ENCODE data around the gene HSP90AB1.

The HSP90AB1 gene

DNA sequence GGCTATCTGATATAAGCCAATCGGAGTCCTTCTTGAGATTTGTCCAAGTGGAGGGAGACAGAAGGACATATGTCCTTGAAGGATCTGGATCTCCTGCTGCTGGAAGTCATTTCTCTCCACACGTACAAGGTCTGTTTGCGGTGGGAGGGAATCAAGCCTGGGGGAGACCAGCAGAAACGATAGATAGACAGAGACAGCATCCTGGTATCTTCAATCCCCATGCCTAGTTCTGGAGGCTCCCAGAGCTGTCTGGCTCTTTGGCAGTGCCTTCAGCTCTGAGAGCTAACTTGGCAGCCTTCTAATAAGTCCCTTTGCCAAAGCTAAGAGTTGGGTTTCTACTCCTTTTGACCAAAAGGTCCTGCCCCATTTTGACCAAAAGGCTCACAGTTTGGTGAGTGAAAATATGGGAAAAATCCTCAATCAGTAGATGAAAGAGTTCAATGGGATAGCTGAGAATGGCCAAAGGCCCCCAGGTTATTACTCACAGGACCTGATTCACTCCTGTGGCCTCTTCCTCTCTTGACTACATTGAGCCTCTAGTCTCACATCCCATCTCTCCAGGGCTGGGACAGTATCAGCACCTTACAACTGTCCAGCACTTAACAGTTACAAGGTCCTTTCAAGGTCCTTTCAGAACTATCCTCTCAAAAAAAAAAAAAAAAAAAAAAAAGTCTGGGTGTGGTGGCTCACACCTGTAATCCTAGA lies 45.9 kb downstream of the HSP90AB1 start:
- no peaks in the 10 kb centered on the region for H3K36me3 ChIP-seq (ENCODE audit: insufficient read depth, low read length)
- H3K4me1 ChIP-seq (ENCODE audit: insufficient read depth, low read length), result peaks cover 9% of the 10 kb centered on the region
- no peaks in the 10 kb centered on the region for H3K9me3 ChIP-seq (ENCODE audit: low read length)
- H2AFZ ChIP-seq (ENCODE audit: low read depth, low read length), result no peak overlapping the region
- H3K4me3 ChIP-seq (ENCODE audit: low read length), result no peak overlapping the region
- no peaks in the 10 kb centered on the region for H3K27me3 ChIP-seq (ENCODE audit: insufficient read depth, low read length)

DNA sequence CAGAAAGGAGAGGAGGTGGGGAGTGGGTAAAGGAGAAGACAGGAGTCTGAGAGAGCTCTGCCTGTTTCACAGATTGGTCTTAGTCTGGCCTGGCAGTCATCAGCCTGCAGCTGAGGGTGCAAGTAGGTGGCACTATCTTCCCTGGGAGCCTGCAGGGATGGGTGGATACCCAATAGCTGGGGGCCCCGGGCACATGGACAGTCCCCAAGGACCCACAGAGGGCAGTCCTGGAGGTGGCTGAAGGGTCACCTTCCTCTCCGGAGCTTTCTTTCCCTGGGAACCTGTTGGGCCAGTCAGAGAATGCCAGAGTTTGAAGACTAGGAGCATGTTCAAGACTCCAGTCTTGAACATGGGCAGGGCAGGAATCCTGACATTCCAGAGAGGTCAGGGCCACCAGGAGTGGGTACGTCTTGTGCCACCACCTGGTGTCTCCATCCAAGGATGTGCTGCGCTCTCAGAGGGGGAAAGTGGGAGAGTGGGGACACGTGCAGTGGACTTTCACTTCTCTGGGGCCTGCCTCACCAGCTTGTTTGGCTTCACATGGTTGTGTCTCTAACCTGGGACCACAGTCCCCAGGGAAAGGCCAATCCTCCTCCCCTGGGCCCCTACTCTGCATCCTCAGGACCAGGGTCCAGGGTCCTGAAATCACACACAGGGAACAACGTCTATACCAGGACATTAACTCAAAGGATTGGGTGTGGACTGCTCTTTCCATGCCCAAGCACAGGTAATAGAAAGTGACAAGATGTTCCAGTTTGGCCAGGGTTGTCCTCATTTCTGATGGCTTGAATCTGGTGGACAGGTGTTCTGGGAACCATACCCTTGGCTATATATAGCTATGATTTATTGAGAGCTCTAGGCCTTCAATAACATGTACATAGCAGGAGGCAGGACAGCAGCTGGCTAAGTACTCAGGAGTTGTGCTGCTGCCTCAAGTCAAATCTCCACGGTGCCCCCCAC lies 48.2 kb downstream of the HSP90AB1 start:
- peaks cover 12% of the 10 kb centered on the region for H3K4me1 ChIP-seq (ENCODE audit: insufficient read depth, low read length)
- no peaks in the 10 kb centered on the region for H3K27me3 ChIP-seq (ENCODE audit: insufficient read depth, low read length)
- no peak overlapping the region for H3K4me3 ChIP-seq (ENCODE audit: low read length)

DNA sequence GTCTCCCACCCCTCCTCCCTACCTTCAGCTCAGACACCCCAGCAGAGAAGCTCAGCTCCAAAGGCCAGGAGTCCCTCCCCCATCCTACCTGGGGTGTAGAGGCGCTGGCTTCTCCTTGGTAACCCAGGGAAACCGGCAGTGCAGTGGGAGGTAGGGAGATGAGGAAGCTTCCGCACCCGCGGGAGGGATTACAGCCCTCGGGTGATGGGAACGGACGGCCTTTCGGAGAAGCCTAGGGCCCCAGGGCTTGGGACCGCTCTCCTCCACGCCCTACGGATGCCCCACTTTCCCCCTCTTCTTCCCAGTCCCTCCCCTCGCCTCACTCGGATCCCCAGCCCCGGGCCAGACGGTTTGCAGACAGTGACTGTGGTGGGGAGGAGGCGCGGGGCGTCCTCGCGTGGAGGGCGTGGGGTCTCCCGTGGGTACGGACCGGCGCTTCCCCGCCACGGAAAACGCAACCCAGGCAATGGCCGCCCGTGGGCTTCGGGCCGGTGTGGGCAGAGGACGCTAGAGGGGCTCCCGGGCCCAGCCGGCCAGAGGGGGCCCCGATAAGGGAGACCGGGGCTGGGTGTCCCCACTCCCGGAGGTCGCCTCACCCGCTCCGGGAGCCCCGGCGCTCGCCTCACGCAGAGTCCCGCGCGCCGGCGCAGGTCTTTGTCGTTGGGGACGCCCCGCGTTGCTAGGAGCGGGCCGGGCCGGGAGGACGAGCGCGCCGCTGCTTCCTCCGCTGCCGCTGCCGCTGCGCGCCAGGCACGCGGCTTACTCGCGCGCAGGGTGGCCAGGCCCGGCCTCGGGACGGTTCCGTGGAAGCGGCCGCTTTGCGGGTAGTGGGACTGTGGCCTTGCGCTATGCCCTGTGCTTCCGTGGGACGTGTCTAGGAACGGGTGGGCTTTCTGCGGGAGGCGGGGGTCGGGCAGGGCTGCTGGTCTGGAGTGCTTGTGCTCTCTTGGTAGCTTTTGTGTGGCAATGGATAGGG lies 50.5 kb downstream of the HSP90AB1 start:
- peak overlapping the region; percentile 48 for H3K4me3 ChIP-seq (ENCODE audit: low read length)
- peaks cover 12% of the 10 kb centered on the region for H3K4me1 ChIP-seq (ENCODE audit: insufficient read depth, low read length)
- peak overlapping the region; percentile 84 for H2AFZ ChIP-seq (ENCODE audit: low read depth, low read length)
- no peaks in the 10 kb centered on the region for H3K9me3 ChIP-seq (ENCODE audit: low read length)
- no peaks in the 10 kb centered on the region for H3K27me3 ChIP-seq (ENCODE audit: insufficient read depth, low read length)
- H3K36me3 ChIP-seq (ENCODE audit: insufficient read depth, low read length), result peaks cover 24% of the 10 kb centered on the region

More for the DNA sequence above, 48.2 kb downstream of the HSP90AB1 start:
- no peaks in the 10 kb centered on the region for H3K9me3 ChIP-seq (ENCODE audit: low read length)
- H3K36me3 ChIP-seq (ENCODE audit: insufficient read depth, low read length), result peaks cover 7% of the 10 kb centered on the region
- H2AFZ ChIP-seq (ENCODE audit: low read depth, low read length), result no peak overlapping the region

DNA sequence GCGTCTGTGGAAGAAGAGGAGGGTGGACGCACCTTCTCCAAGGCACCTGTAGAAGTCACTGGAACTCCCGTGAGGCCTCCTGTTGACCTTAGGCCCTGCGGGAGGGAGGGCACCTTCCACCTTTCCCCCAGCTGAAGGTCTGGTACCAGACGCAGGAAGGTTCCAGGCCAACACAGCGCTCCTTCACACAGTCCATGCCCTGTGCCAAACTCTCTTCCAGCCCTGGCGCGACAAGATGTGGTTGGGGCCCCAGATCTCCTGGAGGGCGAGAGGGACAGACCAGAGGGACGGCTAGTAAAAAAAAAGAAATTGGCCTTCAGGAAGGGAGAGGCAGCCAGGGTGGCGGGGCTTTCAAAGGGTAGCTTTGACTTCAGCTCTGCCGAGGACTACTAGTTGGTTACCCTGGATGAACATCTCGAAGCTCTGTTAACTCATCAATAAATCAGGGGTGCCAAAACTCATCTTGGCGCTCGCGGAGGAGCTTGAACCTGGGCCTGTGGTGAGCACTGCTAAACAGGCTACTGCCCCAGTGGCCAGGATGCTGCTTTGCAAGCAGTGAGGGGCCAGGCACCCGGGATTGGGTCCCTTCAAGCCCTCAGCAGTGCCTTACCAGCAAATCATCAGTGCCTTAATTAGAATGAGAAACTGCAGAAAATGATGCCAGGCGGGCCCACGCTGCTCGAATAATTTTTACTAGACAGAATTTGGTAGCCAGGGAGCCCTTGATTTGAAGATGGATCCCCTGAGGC lies 51.3 kb downstream of the HSP90AB1 start:
- H3K4me1 ChIP-seq (ENCODE audit: insufficient read depth, low read length), result peaks cover 12% of the 10 kb centered on the region
- no peaks in the 10 kb centered on the region for H3K27me3 ChIP-seq (ENCODE audit: insufficient read depth, low read length)
- H3K9me3 ChIP-seq (ENCODE audit: low read length), result no peaks in the 10 kb centered on the region
- H3K36me3 ChIP-seq (ENCODE audit: insufficient read depth, low read length), result peaks cover 33% of the 10 kb centered on the region
- peak overlapping the region; percentile 48 for H3K4me3 ChIP-seq (ENCODE audit: low read length)
- no peak overlapping the region for H2AFZ ChIP-seq (ENCODE audit: low read depth, low read length)

DNA sequence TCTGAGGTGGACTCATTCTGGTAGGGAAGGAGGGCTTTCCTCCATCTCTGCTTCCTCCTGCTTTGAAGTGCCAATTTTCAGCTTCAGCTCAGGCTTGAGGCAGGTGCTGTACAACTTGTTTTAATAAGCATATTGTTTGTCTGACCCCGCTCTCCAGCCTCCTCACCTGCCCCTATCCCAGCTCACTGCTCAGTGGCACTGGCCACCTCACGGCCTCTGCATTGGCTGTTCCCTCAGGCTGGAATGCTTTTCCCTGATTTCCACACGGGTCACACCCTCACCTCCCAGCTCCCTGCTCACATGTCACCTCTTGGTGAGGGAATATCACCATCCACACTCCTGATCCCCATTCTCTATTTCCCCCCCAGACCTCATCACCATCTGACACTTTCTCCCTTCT lies 52.0 kb downstream of the HSP90AB1 start:
- no peak overlapping the region for H3K4me3 ChIP-seq (ENCODE audit: low read length)
- H3K36me3 ChIP-seq (ENCODE audit: insufficient read depth, low read length), result peaks cover 39% of the 10 kb centered on the region
- no peaks in the 10 kb centered on the region for H3K27me3 ChIP-seq (ENCODE audit: insufficient read depth, low read length)
- no peak overlapping the region for H2AFZ ChIP-seq (ENCODE audit: low read depth, low read length)
- no peaks in the 10 kb centered on the region for H3K9me3 ChIP-seq (ENCODE audit: low read length)
- H3K4me1 ChIP-seq (ENCODE audit: insufficient read depth, low read length), result peaks cover 12% of the 10 kb centered on the region

DNA sequence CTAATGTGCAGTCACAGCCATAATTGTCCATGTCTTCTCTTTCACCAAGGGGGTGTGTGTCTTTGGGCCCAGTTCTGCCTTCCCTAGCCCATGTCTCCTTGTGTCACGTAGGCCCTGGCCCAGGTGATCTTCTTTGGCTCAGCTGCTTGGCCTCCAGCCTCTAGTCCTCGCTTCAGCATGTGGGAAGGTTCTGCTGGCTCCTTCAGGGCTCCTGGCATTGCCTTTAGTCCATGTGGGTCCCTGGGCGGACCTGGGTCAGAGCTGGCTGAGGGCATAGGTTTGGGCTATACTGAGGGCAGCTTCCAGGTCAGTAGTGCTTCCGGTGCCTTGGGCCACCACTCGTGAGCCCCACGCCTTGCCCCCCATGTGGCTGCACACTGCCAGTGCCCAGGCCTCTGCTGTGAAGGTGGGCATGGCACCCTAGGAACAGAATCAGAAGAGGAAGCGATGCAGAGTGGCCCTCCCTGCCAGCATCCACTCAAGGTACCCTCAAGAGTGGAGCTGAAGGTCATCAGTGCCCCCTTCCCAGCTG lies 53.5 kb downstream of the HSP90AB1 start:
- H3K36me3 ChIP-seq (ENCODE audit: insufficient read depth, low read length), result peaks cover 53% of the 10 kb centered on the region
- H3K4me3 ChIP-seq (ENCODE audit: low read length), result no peak overlapping the region
- no peaks in the 10 kb centered on the region for H3K27me3 ChIP-seq (ENCODE audit: insufficient read depth, low read length)
- peaks cover 12% of the 10 kb centered on the region for H3K4me1 ChIP-seq (ENCODE audit: insufficient read depth, low read length)
- H2AFZ ChIP-seq (ENCODE audit: low read depth, low read length), result no peak overlapping the region
- no peaks in the 10 kb centered on the region for H3K9me3 ChIP-seq (ENCODE audit: low read length)

DNA sequence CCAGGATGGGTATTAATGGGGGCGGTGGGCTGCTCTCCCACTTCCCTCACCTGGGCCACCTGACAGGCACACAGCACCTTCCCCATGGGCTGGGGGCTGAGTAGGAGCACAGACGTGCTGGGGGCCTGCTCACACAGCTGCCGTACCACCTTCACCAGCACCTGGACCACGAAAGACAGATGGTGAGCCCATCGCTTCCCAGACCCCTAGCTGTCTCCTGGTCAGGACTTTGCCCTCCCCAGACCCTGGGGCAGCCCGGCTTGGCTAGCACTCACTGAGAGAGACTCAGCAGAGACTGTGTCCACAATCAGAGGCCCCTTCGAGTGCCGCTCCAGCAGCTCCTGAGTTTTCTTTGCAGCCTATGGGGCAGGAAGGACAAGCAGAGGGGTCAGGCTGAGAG lies 54.2 kb downstream of the HSP90AB1 start:
- Histone ChIP-seq H3K4me3 (ENCODE audit: low read length) (no peak overlapping the region), H3K9me3 (ENCODE audit: low read length) (no peaks in the 10 kb centered on the region), H3K27me3 (ENCODE audit: insufficient read depth, low read length) (no peaks in the 10 kb centered on the region), H2AFZ (ENCODE audit: low read depth, low read length) (no peak overlapping the region), H3K4me1 (ENCODE audit: insufficient read depth, low read length) (peaks cover 12% of the 10 kb centered on the region), H3K36me3 (ENCODE audit: insufficient read depth, low read length) (peaks cover 59% of the 10 kb centered on the region)

DNA sequence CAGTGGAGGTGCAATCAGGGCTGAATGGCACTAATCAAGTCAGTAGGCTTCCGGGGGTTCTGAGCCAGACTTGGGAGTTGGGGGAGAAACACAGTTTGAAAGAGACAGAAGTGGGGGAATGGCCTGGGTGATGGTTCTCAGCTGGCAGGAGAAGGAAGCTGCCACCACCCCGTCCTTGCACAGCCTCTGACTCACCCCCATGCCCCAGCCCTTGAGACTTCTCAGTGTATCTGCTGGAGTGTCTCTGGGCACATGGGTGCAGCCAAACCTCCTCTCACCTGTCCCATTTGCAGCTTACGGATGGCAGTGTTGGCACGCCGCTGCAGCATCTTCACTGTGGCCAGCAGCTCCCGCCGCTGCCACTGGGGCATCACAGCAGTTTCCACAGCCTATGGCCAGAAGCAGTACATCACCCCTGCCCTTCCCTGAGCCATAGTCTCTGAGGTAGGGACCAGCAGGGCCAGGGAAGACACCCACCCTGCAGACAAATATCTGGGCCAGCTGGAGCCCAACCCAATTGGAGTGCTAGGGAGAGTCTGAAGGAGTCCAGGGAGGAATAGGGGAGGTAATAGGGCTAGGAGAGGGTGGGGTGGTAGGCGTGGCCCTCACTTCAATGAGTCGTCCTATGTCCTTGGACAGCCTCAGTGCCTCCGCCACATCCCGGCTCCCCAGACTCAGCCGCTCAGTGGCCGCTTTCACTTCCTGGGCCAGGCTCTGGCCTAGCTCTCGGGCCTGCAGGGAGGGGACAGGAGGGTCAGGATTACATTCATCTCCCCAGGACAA lies 55.1 kb downstream of the HSP90AB1 start:
- peaks cover 9% of the 10 kb centered on the region for H3K4me1 ChIP-seq (ENCODE audit: insufficient read depth, low read length)
- peaks cover 66% of the 10 kb centered on the region for H3K36me3 ChIP-seq (ENCODE audit: insufficient read depth, low read length)
- no peak overlapping the region for H3K4me3 ChIP-seq (ENCODE audit: low read length)
- no peak overlapping the region for H2AFZ ChIP-seq (ENCODE audit: low read depth, low read length)
- H3K27me3 ChIP-seq (ENCODE audit: insufficient read depth, low read length), result no peaks in the 10 kb centered on the region
- H3K9me3 ChIP-seq (ENCODE audit: low read length), result no peaks in the 10 kb centered on the region

DNA sequence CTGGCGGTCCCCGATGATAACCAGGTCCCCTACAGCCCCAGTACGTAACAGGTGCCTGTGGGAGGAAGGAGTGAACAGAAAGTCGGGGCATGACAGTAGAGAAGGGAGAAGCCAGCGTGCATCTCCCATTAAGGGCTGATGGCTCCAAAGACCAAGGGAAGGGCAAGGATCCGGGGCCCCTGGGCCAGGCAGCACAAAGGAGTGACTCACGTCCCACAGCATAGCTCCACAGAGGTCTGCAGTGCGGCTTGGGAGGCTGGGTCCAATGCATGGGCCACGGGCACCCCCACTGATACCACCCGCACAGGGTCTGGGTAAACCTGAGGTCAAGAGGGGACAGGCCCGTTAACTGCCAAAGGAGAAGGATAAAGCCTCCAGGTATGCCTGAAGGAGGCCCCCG lies 56.0 kb downstream of the HSP90AB1 start:
- peaks cover 75% of the 10 kb centered on the region for H3K36me3 ChIP-seq (ENCODE audit: insufficient read depth, low read length)
- no peaks in the 10 kb centered on the region for H3K9me3 ChIP-seq (ENCODE audit: low read length)
- H2AFZ ChIP-seq (ENCODE audit: low read depth, low read length), result no peak overlapping the region
- H3K4me3 ChIP-seq (ENCODE audit: low read length), result no peak overlapping the region
- H3K4me1 ChIP-seq (ENCODE audit: insufficient read depth, low read length), result peaks cover 3% of the 10 kb centered on the region
- H3K27me3 ChIP-seq (ENCODE audit: insufficient read depth, low read length), result no peaks in the 10 kb centered on the region

Data from neuron (in vitro differentiated cells).